PC-3 (cell line): ENCODE results near the gene ZBTB37.
"Not testable (repeated sequence)": the region's sequence is repeated elsewhere in the genome, so short reads cannot be mapped to it uniquely, and the experiment has no call there.

ENCODE experiments used
- EZH2 ChIP-seq: fragments of 300-600 bp; sonication (generic); IDR thresholded peaks from one replicate; pipeline ENCODE4 v1.6.1; 2017; ENCODE audit warnings: antibody characterized with exemption, mild to moderate bottlenecking, low read length; ENCODE audit not compliant: unreplicated experiment
- EZH2phosphoT487 ChIP-seq: fragments of 300-600 bp; sonication (generic); IDR thresholded peaks from 2 replicates; pipeline ENCODE4 v1.6.1; 2018; ENCODE audit warnings: mild to moderate bottlenecking, antibody characterized with exemption, low read length, borderline replicate concordance
- TF ChIP-seq, protein P1 (sequence below): fragments of 300-600 bp; sonication (generic); conservative IDR thresholded peaks from 2 replicates; pipeline ENCODE4 v1.5.1; 2017; ENCODE audit warnings: antibody characterized with exemption, low read depth, mild to moderate bottlenecking, low read length

DNA sequence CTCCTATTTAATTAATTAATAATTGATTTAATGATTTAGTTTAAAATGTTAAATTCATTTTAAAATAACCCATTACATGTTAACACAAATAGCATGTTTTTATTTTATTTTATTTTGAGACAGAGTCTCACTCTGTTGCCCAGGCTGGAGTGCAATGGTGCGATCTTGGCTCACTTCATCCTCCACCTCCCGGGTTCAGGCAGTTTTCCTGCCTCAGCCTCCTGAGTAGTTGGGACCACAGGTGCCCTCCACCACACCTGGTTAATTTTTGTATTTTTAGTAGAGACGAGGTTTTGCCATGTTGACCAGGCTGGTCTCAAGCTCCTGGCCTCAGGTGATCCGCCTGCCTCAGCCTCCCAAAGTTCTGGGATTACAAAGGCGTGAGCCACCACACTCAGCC lies 8.6 kb upstream of the ZBTB37 start:
- TF ChIP-seq, protein P1, sequence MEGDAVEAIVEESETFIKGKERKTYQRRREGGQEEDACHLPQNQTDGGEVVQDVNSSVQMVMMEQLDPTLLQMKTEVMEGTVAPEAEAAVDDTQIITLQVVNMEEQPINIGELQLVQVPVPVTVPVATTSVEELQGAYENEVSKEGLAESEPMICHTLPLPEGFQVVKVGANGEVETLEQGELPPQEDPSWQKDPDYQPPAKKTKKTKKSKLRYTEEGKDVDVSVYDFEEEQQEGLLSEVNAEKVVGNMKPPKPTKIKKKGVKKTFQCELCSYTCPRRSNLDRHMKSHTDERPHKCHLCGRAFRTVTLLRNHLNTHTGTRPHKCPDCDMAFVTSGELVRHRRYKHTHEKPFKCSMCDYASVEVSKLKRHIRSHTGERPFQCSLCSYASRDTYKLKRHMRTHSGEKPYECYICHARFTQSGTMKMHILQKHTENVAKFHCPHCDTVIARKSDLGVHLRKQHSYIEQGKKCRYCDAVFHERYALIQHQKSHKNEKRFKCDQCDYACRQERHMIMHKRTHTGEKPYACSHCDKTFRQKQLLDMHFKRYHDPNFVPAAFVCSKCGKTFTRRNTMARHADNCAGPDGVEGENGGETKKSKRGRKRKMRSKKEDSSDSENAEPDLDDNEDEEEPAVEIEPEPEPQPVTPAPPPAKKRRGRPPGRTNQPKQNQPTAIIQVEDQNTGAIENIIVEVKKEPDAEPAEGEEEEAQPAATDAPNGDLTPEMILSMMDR, result not testable (repeated sequence)
- TF ChIP-seq EZH2, EZH2phosphoT487: not testable (repeated sequence)
